Measurements from ENCODE around the gene CD36. TPM values are rescaled to one million over a fixed set of nuclear protein-coding genes. Genes with fewer than 3 reads are reported as not detected.

The CD36 gene
- total RNA-seq, 4 donors from 2014 or later, result 897 to 4,046 (median 2,509) TPM

DNA sequence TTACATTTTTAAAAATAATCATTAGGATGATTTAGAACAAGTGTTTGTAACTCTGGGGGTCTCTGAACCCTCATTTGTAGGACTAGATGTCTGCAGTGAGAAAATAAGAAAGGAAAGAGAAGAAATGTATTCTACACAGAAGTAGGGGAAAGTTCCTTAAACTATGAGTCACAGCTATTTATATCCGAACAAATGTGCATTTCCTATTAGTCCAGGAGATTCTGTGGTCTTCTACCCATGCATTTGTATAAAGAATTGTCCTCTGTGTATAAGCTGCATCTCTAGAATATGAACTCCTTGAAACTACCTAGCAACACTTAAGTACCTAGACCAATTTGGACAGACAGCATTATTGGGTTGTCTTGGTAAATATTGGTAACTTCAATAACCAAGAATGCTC lies 15.9 kb upstream of the CD36 start:
- ATAC-seq (ENCODE audit: low FRiP score), result no peak
- TF ChIP-seq, protein P1, sequence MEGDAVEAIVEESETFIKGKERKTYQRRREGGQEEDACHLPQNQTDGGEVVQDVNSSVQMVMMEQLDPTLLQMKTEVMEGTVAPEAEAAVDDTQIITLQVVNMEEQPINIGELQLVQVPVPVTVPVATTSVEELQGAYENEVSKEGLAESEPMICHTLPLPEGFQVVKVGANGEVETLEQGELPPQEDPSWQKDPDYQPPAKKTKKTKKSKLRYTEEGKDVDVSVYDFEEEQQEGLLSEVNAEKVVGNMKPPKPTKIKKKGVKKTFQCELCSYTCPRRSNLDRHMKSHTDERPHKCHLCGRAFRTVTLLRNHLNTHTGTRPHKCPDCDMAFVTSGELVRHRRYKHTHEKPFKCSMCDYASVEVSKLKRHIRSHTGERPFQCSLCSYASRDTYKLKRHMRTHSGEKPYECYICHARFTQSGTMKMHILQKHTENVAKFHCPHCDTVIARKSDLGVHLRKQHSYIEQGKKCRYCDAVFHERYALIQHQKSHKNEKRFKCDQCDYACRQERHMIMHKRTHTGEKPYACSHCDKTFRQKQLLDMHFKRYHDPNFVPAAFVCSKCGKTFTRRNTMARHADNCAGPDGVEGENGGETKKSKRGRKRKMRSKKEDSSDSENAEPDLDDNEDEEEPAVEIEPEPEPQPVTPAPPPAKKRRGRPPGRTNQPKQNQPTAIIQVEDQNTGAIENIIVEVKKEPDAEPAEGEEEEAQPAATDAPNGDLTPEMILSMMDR (IDR thresholded peaks at IDR 0.05), result no peak

DNA sequence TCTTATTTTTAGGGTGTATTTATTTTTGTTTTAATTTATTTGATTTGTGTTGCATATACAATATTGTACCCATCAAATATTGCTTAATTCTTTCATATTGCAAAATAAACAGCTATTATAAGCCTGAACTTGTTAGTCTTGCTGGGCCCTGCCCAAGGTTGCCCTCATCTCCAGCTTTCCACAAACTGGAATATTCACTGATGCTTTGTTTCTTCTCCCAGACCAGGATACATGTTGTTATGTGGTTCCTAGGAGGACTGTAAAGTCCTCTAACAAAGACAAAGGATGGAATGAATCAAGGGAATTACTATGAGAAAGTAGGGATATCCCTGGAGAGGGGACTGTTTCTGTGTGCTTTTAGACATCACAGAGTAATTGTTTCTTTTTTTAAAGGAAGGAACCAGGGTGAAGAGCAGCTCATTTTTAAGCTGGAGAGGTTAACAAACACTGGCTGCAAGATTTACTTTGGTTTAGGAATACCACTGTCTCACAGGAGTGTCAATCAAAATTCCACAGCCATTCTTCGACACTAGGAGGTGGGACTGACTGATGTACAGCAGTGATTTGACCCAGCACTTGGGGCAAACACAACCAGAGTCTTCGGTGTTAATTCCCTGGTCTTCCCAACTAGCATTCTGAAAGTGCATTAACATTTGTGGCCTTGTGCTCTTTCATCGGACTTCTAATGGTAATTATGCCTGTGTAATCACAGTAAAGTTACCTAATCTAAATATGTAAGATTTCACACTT lies 14.8 kb upstream of the CD36 start:
- ATAC-seq (ENCODE audit: low FRiP score), result no peak
- TF ChIP-seq, protein P1 (IDR thresholded peaks at IDR 0.05), result no peak
- DNase-seq (ENCODE audit: low spot score), result no peak

More for the DNA sequence above, 15.9 kb upstream of the CD36 start:
- no peak for DNase-seq (ENCODE audit: low spot score)

DNA sequence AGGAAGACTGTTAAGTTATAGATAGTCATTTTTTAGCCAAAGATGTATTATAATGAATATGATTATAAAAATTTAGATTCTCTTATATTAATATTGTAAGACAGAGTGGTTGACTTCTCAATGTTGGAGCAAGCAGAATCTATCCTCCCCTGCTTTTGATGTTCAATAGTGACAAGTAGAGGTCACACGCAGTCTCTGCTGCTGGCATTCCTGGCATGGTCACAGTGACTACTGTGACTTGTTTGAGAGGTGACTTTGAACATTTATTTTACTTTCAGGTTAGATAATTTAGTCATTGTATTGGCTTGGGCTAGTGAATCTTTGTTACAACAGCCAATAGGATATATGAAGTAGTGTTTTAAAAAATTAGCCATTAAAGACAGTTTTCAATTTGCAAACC lies 13.7 kb upstream of the CD36 start:
- DNase-seq (ENCODE audit: low spot score) (no peak), ATAC-seq (ENCODE audit: low FRiP score) (no peak)
- TF ChIP-seq, protein P1 (IDR thresholded peaks at IDR 0.05), result no peak

DNA sequence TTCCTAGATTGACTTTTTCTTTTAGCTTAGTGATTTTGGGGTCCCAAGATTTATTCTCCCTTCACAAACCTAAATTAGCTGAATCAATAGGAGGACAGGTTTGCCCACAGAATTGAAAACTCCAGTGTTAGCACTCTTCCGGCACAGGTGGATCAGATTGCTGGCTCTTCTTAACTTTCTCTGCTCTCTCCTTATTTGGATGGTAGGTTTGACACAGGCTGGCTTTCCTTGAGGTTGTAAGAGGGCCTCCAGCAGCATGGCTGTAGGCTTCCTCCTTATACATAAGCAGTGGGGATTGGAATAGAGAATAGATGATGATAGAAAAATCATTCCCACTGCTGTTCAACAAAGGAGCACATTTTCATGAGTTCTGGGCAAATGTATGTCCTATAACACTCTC lies 9.4 kb upstream of the CD36 start:
- TF ChIP-seq, protein P1 (IDR thresholded peaks at IDR 0.05), result no peak
- ATAC-seq (ENCODE audit: low FRiP score) (no peak), DNase-seq (ENCODE audit: low spot score) (no peak)

DNA sequence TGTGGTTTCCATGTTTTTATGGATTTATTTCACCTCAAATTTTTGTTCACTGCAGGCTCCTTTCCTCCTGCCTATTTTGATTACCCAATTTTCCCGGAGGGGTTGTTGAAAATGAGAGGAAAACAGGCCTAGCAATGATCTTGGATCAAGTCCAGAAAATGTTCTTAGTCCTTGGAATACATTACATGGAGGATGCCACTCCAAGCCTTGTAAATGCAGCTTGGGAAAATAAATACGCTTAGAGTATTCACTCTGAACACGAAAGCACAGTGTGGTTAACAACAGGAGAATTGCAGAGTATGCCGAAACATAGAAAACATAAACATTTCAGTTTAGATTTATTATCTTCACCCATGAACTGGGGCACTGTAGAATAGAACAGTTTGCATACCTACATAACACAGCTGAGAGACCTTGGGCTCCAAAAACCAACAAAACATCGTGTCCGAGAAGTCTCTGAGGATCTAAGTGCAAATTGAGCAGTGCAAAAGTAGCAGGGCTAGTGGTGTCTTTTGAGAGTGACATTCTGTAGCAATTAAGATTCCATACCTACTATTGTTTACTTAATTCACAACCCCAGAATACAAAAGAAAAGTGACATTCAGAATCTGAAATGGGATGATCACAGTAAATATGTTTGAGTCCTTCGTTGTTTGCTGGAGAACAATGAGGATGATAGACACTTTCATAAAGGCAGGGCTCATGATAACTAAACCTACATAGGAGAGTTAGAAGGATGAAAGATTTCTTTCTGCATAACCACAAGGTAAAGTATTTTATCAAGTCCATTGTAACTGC lies 7.6 kb upstream of the CD36 start:
- TF ChIP-seq, protein P1 (IDR thresholded peaks at IDR 0.05), result no peak
- DNase-seq (ENCODE audit: low spot score), result no peak

DNA sequence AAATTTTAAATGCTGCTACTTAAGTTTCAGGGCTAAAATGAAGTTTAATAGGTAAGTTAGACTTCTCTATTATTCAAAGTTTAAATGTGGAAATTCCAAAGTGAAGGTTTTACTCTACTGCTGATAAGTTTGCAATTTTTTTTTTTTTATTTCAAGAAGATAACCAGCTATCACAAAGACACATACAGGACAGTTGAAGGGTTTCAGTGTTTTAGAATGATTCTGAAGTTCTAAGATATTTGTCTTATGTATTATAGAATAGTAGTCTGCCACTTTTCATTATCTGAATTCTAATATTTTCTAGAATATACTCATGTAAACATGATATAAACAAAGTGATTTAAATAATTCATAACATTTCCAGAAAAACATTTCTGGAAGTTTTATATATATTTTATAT lies 7.0 kb upstream of the CD36 start:
- TF ChIP-seq, protein P1 (IDR thresholded peaks at IDR 0.05), result no peak
- ATAC-seq (ENCODE audit: low FRiP score), result no peak
- no peak for DNase-seq (ENCODE audit: low spot score)

More for the DNA sequence above, 7.6 kb upstream of the CD36 start:
- no peak for ATAC-seq (ENCODE audit: low FRiP score)

All from omental fat pad (tissue), 4 donors.